Activated naive CD8-positive, alpha-beta T cell (primary cell): ENCODE results near the gene PARD3B.

ENCODE experiments used
- H3K27ac Mint-ChIP-seq: one replicate; pipeline ENCODE4 v1.8.0; 2021; ENCODE audit warnings: mixed read lengths
- H3K27me3 Mint-ChIP-seq: one replicate; pipeline ENCODE4 v1.8.0; 2021; ENCODE audit warnings: mixed read lengths
- H3K36me3 Mint-ChIP-seq: one replicate; pipeline ENCODE4 v1.8.0; 2021; ENCODE audit warnings: mixed read lengths
- H3K4me1 Mint-ChIP-seq: one replicate; pipeline ENCODE4 v1.8.0; 2021; ENCODE audit warnings: low read depth, mixed read lengths
- H3K4me3 Mint-ChIP-seq: one replicate; pipeline ENCODE4 v1.8.0; 2021; ENCODE audit warnings: mild to moderate bottlenecking, mixed read lengths
- H3K9me3 Mint-ChIP-seq: one replicate; pipeline ENCODE4 v1.8.0; 2021; ENCODE audit warnings: low read depth, mixed read lengths

Gene PARD3B

DNA sequence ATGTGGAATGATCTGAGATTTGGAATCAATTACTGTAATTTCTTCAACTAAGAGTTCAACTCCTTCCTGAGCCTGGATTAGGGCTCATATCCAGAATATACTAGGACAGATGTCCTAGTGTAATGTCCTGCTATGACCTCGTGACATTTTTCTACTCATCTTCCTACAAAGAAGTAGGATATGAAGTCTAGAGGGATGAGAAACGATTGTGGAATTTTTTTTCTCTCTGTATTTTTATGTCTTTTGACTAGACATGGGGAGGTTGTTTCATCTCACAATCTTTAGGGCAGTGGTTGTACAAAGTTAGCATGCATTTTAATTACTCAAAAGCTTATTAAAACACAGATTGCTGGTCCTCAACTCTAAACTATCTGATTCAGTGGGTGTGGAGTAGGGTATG, 203.0 kb downstream of the PARD3B start:
- peaks cover 12% of the 10 kb centered on the region for H3K4me1 Mint-ChIP-seq
- no peak overlapping the region for H3K27ac Mint-ChIP-seq
- H3K4me3 Mint-ChIP-seq: no peak overlapping the region
- H3K9me3 Mint-ChIP-seq: no peaks in the 10 kb centered on the region
- no peaks in the 10 kb centered on the region for H3K27me3 Mint-ChIP-seq
- peaks cover 4% of the 10 kb centered on the region for H3K36me3 Mint-ChIP-seq

DNA sequence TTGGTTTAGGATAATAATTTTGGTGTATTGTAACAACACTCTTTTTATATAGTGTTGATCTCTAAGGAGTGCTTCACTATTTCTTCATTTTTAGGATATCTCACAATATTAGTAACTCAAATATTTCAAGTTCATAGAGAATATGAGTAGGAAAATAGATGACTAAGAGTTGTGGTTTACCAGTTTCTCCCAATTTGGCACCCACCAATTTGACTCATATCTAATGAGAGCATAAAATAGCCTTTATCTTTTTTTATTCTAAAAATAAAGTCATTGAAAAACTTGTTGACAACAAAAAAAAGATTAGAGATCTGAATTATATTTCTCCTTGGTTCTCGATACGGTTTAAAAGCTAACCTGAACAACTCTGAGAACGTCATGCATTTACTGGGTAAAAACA, 204.0 kb downstream of the PARD3B start:
- peaks cover 4% of the 10 kb centered on the region for H3K36me3 Mint-ChIP-seq
- H3K27me3 Mint-ChIP-seq: no peaks in the 10 kb centered on the region
- no peak overlapping the region for H3K27ac Mint-ChIP-seq
- peaks cover 8% of the 10 kb centered on the region for H3K4me1 Mint-ChIP-seq
- no peak overlapping the region for H3K4me3 Mint-ChIP-seq
- H3K9me3 Mint-ChIP-seq: no peaks in the 10 kb centered on the region

DNA sequence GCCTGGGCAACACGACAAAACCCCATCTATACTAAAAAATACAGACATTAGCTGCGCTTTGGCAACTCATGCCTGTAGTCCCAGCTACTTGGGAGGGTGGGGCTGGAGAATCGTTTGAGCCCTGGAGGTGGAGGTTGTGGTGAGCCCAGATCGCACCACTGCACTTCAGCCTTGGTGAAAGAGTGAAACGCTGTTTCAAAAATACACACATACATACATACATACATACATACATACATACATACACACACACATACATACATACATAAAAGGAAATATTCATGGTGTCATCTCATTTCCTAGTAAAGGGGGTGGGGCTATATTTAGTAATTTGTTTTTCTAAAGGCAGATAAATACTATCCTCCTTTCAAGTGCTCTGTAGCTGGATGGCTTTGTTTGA, 205.1 kb downstream of the PARD3B start:
- peaks cover 8% of the 10 kb centered on the region for H3K4me1 Mint-ChIP-seq
- no peaks in the 10 kb centered on the region for H3K27me3 Mint-ChIP-seq
- peaks cover 2% of the 10 kb centered on the region for H3K36me3 Mint-ChIP-seq
- H3K4me3 Mint-ChIP-seq: no peak overlapping the region
- H3K27ac Mint-ChIP-seq: no peak overlapping the region
- H3K9me3 Mint-ChIP-seq: no peaks in the 10 kb centered on the region

DNA sequence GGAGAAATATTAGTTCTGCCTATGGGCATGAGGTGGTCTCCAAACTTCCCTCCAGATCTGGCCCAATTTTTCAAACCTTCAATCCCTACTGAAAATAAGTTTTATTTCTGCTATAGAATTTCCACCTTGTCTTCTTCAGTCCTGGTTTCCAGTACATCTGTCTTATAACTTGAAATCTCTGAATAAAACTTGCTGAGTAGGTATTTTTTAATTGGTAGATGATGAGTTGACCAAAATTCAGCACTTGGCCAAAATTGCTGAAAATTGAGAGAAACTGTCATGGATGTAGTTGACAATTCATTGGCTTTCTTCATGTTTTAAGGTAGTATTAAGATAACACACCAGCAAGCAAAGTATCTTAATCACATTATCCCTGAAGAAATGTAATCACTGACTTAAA, 206.2 kb downstream of the PARD3B start:
- Mint-ChIP-seq H3K4me1 (peaks cover 8% of the 10 kb centered on the region), H3K27ac (no peak overlapping the region), H3K9me3 (no peaks in the 10 kb centered on the region), H3K36me3 (peaks cover 2% of the 10 kb centered on the region), H3K4me3 (no peak overlapping the region), H3K27me3 (no peaks in the 10 kb centered on the region)

DNA sequence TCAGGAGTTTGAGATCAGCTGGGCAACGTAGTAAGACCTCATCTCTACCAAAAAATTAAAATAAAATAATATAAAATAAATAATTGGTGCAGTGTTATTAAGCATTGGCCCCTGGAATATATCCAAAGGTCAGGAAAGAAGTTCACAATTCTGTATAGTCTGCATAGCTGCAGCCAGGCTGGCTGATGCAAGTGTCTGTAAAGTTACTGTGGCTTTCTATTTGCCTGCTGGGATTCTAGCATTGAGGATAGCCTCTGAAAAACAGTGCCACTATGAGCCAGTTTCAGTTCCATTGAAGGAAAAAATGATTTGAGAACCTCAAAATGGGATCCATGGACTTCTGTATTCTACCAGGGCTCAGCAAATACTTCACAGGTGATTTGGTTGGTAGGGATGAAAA, 208.6 kb downstream of the PARD3B start:
- H3K4me3 Mint-ChIP-seq: no peak overlapping the region
- no peak overlapping the region for H3K27ac Mint-ChIP-seq
- H3K27me3 Mint-ChIP-seq: no peaks in the 10 kb centered on the region
- peaks cover 8% of the 10 kb centered on the region for H3K4me1 Mint-ChIP-seq
- H3K36me3 Mint-ChIP-seq: no peaks in the 10 kb centered on the region
- no peaks in the 10 kb centered on the region for H3K9me3 Mint-ChIP-seq

DNA sequence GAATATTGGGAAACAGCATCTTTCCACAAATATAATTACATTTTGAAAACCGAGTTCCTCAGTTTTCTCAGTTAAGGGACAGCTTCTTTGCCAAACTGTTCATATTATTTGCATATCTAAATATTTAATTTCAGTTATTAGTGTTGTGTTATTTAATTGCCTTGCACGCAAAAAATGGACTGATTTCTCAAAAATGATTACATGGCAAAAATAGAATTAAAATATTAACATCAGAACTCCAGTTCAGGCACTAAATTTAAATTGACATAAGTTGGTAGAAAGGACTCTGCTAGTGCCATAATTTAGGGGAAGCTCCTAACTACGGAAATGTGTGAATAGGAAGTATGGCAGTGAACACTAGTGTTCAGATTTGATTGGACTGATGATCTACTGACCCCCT, 209.6 kb downstream of the PARD3B start:
- H3K36me3 Mint-ChIP-seq: no peaks in the 10 kb centered on the region
- no peak overlapping the region for H3K27ac Mint-ChIP-seq
- H3K4me1 Mint-ChIP-seq: peaks cover 3% of the 10 kb centered on the region
- H3K9me3 Mint-ChIP-seq: no peaks in the 10 kb centered on the region
- no peak overlapping the region for H3K4me3 Mint-ChIP-seq
- H3K27me3 Mint-ChIP-seq: no peaks in the 10 kb centered on the region

DNA sequence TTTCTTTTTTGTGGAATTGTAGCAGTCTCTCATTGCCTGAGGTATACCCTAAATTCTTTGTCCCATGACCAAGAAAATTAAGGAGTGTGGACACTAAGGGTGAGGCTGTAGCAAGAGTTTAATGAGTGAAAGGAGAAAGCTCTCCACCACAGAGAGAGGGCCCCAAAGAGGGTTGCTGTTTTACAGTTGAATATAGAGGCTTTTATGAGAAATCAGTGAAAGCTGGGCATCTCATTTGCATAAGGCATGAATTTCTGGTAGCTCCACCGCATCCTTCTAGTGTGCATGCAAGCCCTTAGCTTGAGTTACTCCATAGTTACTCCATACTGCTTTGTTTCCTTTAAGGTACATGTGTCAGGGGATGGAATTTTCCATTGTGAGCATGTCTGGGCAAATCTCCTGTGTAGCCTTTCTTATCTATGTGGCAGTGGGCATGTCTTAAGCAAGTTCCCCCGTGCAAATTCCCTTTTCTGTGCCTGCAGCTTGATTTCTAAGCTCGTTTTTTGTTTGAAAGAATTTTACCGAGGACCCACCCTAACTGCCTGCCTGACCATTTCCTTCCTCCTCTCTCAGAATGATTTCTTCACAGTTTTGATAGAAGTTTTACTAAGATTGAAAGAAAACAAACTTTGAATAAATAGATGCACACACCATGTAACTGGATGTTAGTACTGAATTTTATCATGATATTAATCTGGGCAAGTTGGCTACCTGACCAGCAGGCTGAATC, 218.9 kb downstream of the PARD3B start:
- Mint-ChIP-seq H3K4me1 (no peaks in the 10 kb centered on the region), H3K27me3 (no peaks in the 10 kb centered on the region), H3K27ac (no peak overlapping the region), H3K36me3 (peaks cover 2% of the 10 kb centered on the region), H3K9me3 (peaks cover 13% of the 10 kb centered on the region), H3K4me3 (no peak overlapping the region)

DNA sequence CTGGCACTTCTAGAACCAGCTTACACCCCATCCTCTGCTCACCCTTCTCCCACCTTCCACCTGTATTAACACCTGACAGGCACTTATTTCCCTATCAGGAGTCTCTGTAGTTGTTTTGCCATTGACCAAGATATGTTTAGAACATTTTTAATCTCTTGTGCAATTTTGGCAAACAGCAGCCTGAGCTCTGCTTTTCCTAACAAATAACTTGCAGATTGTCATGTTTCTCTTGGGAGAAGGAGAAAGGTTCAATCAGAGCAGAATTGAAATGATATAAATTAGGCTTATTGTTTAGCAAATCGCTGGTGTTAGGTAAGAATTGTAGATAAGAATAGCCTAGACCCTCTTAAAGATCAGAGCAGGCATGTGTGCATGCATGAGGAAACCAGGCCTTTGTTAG, 225.5 kb downstream of the PARD3B start:
- Mint-ChIP-seq H3K4me3 (no peak overlapping the region), H3K4me1 (no peaks in the 10 kb centered on the region), H3K27ac (no peak overlapping the region), H3K27me3 (peaks cover 3% of the 10 kb centered on the region), H3K9me3 (no peaks in the 10 kb centered on the region), H3K36me3 (peaks cover 2% of the 10 kb centered on the region)

DNA sequence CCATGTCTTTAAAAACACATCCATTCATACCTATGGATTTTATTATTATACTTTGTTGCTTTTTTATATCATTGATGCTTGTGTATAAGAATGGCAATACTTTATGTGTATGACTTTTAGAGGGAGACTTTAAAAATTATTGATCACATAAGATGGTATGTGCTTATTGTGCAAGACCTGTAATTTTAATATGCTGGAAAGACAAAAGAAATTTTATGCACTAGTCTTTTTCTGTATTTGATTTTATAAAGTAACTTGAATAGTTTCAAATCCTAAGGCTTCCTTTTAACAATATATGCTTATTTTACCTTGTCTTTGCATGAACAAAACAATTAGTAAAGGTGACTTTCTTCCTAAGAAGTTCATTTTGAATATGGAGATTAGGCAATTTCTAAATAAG, 226.4 kb downstream of the PARD3B start:
- Mint-ChIP-seq H3K36me3 (peaks cover 2% of the 10 kb centered on the region), H3K4me1 (no peaks in the 10 kb centered on the region)

DNA sequence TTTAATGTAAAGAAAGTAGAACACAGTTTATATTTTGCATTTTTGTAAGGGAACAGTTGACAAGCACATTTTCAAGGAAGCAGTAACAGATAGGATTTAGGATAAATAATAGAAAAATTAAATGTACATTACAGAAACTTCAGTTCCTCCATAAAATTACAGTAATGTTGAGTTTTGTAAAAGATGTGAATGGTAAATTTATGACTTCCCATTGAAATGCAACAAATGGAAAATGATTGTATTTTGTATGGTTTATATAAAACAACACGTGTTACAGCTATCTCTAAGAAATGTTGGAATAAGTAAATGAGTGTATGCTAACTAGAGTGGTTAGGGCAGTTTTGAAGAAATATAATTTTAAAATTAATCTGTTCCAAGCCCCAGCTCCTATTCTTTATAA, 227.3 kb downstream of the PARD3B start:
- Mint-ChIP-seq H3K36me3 (peaks cover 2% of the 10 kb centered on the region), H3K4me1 (no peaks in the 10 kb centered on the region), H3K4me3 (no peak overlapping the region), H3K27ac (no peak overlapping the region), H3K9me3 (no peaks in the 10 kb centered on the region), H3K27me3 (peaks cover 7% of the 10 kb centered on the region)

More for the DNA sequence above, 226.4 kb downstream of the PARD3B start:
- Mint-ChIP-seq H3K4me3 (no peak overlapping the region), H3K9me3 (no peaks in the 10 kb centered on the region), H3K27ac (no peak overlapping the region), H3K27me3 (peaks cover 4% of the 10 kb centered on the region)

DNA sequence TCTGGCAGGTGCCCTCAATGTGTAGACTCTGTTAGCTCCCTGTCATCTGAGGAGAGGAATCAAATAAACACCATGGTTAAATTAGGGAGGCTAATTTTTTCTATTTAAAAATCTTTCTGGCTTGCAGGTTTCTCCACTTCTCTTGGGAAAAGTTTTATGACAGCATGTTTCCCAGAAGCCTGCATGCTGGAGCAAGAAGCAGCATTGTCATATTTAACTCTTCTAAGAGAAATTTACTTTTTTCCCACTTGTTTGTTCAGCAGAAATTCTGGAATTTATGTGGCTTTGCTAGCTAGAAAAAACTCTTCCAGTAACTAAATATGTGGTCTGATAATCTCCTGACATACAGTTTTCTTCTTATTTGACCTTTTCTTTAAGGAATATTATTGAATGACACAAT, 230.5 kb downstream of the PARD3B start:
- no peak overlapping the region for H3K27ac Mint-ChIP-seq
- H3K4me3 Mint-ChIP-seq: no peak overlapping the region
- no peaks in the 10 kb centered on the region for H3K9me3 Mint-ChIP-seq
- peaks cover 2% of the 10 kb centered on the region for H3K36me3 Mint-ChIP-seq
- no peaks in the 10 kb centered on the region for H3K4me1 Mint-ChIP-seq
- peaks cover 7% of the 10 kb centered on the region for H3K27me3 Mint-ChIP-seq

DNA sequence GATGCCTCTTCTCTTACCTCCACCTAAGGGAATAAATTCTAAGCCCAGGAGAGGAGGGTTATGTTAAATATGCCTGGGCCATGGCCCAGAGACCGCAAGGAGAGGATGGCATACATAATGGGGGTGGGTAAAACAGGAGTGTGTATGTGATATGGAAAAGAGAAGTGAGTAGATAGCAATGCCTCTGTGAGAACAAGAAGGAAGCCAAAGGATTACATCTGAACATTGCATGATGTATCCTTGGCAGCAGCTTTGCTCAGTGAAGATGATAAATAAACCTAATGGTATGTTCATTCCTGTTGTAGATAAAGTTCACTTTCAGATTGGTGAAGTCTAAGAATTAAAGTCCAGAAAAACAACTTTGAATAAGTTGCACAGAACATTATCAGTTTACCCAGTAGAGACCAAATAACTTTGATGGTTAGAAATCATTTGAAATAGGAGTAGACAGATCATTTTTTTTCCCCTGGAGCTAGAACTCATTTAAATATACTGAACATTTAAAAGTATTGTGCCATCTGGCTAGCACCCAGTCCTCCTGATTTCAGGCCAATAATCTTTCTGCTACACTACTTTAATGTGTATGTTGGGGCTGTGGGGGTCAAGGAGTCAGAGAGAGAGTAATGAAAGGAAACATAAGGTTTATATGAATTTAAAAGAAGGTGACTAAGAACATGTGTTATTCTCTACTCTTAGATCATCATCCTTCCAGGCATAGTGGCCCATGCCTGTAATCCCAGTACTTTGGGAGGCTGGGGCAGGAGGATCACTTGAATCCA, 231.7 kb downstream of the PARD3B start:
- Mint-ChIP-seq H3K9me3 (no peaks in the 10 kb centered on the region), H3K27ac (no peak overlapping the region), H3K36me3 (peaks cover 2% of the 10 kb centered on the region), H3K4me1 (no peaks in the 10 kb centered on the region), H3K4me3 (no peak overlapping the region), H3K27me3 (peaks cover 7% of the 10 kb centered on the region)

DNA sequence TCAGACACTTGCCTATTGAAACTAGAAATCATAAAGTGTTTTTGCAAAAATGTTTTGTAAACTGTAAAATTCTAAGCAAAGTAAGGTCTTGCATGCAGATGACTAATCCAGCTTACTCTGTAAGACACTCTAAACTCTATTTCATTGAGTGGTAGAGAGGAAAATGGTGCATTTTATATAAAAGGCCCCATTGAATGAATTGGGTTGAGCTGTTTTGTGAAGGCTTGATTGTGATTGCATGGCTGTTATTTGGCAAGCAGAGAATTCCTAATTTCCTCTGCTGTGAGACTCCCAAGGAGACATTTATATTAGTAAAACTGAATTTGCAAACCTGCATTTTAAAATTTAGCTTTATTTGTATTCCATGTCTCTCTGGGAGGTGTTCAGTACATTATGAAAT, 234.5 kb downstream of the PARD3B start:
- Mint-ChIP-seq H3K27ac (no peak overlapping the region), H3K4me1 (no peaks in the 10 kb centered on the region), H3K27me3 (peaks cover 4% of the 10 kb centered on the region), H3K36me3 (no peaks in the 10 kb centered on the region), H3K9me3 (no peaks in the 10 kb centered on the region), H3K4me3 (no peak overlapping the region)

DNA sequence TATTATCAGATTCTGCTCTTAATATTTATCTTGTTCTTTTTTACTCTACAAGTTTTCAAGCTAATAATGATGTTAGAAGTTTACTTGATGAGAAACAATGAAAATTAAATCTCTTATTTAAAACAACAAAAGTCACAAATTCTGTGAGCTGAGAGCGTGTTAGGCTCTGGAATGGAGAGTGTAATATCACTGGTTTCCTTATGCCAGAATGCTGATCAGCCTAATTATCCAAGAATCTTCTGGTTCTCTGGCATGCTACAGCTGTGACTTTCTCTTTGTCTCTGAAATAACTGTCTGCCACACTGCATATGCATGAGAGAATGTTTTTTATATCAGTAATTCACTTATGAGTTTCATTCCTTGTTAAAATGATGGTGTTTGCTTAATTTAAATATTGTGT, 236.7 kb downstream of the PARD3B start:
- no peak overlapping the region for H3K4me3 Mint-ChIP-seq
- no peaks in the 10 kb centered on the region for H3K9me3 Mint-ChIP-seq
- no peaks in the 10 kb centered on the region for H3K36me3 Mint-ChIP-seq
- peaks cover under 1% of the 10 kb centered on the region for H3K27me3 Mint-ChIP-seq
- no peak overlapping the region for H3K27ac Mint-ChIP-seq
- H3K4me1 Mint-ChIP-seq: no peaks in the 10 kb centered on the region

DNA sequence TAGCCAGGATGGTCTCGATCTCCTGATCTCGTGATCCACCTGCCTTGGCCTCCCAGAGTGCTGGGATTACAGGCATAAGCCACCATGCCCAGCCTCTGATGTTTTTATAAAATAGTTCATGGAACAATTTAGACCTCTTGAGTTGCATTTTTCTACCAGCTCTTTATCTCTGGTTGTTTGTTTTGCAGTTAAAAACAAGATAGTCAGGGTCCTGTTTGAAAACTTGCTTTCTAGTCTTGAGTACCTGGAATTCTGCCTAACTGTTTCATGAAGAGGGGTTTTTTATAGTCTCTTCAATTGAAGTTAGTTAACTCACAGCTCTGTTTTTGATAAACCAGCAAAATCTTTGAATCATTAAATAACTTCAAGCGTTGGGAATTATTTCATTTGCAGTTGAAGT, 244.8 kb downstream of the PARD3B start:
- Mint-ChIP-seq H3K4me1 (no peaks in the 10 kb centered on the region), H3K9me3 (no peaks in the 10 kb centered on the region), H3K36me3 (peaks cover 2% of the 10 kb centered on the region), H3K27me3 (no peaks in the 10 kb centered on the region), H3K4me3 (no peak overlapping the region), H3K27ac (no peak overlapping the region)

DNA sequence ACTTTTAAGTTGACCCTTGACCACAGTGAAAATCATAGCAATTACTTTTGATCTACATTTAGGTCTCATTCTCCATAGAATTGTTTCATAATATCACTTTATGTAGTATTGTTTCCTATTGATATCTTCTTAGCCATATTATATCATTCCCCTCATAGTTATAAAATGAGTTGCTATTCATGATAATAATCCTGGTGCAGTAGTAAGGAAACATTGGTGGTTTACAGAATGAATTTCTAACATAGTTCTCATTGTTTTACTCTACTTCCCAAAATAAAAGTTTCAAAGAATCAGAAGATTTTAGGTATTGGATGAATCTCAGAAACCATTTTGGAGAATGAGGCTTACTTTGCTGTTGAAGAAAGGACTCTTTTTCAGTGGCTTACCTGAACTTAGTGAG, 246.0 kb downstream of the PARD3B start:
- Mint-ChIP-seq H3K9me3 (no peaks in the 10 kb centered on the region), H3K4me1 (no peaks in the 10 kb centered on the region), H3K27ac (no peak overlapping the region), H3K4me3 (no peak overlapping the region), H3K27me3 (no peaks in the 10 kb centered on the region), H3K36me3 (peaks cover 2% of the 10 kb centered on the region)
